Breast epithelium (tissue), 3 donors: ENCODE data around the gene SLC4A7.
"Not testable (repeated sequence)": the region's sequence is repeated elsewhere in the genome, so short reads cannot be mapped to it uniquely, and the experiment has no call there.

Experiments used
- POLR2A ChIP-seq: fragments of 450-650 bp; IDR thresholded peaks from one replicate; pipeline ENCODE4 v1.6.1; 2016; ENCODE audit warnings: antibody characterized with exemption, mild to moderate bottlenecking, moderate library complexity
- TF ChIP-seq, protein P1 (sequence below), 3 donors: fragments of 450-650 bp; IDR thresholded peaks; one replicate each; pipeline ENCODE4 v1.5.1; 2016 to 2017; ENCODE audit warnings: antibody characterized with exemption in 3 of 3, mild to moderate bottlenecking in 3 of 3, moderate library complexity in 3 of 3

DNA sequence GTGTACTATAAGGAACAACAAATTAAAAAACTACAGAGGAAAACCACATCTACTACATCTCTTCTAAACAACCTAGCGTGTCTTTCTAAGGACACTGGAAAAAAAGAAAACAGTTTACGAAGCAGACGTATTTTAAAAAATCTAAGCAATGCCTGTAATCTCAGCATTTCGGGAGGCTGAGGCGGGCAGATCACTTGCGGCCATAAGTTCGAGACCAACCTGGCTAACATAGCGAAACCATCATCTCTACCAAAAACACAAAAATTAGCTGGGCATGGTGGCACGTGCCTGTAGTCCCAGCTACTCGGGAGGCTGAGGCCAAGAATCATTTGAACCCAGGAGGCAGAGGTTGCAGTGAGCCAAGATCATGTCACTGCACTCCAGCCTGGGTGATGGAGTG, 91.8 kb downstream of the SLC4A7 start:
- TF ChIP-seq, protein P1, sequence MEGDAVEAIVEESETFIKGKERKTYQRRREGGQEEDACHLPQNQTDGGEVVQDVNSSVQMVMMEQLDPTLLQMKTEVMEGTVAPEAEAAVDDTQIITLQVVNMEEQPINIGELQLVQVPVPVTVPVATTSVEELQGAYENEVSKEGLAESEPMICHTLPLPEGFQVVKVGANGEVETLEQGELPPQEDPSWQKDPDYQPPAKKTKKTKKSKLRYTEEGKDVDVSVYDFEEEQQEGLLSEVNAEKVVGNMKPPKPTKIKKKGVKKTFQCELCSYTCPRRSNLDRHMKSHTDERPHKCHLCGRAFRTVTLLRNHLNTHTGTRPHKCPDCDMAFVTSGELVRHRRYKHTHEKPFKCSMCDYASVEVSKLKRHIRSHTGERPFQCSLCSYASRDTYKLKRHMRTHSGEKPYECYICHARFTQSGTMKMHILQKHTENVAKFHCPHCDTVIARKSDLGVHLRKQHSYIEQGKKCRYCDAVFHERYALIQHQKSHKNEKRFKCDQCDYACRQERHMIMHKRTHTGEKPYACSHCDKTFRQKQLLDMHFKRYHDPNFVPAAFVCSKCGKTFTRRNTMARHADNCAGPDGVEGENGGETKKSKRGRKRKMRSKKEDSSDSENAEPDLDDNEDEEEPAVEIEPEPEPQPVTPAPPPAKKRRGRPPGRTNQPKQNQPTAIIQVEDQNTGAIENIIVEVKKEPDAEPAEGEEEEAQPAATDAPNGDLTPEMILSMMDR (IDR thresholded peaks at IDR 0.05), result not testable (repeated sequence)
- TF ChIP-seq POLR2A, result not testable (repeated sequence)
